GM15510 (cell line): ENCODE data around the gene PSAT1.

ENCODE experiments used
- POLR2A ChIP-seq: IDR thresholded peaks from 3 replicates; pipeline ENCODE4 v1.6.1; 2011; ENCODE audit warnings: borderline replicate concordance; ENCODE audit not compliant: insufficient read length; ENCODE audit errors: extremely low read depth

Gene PSAT1

DNA sequence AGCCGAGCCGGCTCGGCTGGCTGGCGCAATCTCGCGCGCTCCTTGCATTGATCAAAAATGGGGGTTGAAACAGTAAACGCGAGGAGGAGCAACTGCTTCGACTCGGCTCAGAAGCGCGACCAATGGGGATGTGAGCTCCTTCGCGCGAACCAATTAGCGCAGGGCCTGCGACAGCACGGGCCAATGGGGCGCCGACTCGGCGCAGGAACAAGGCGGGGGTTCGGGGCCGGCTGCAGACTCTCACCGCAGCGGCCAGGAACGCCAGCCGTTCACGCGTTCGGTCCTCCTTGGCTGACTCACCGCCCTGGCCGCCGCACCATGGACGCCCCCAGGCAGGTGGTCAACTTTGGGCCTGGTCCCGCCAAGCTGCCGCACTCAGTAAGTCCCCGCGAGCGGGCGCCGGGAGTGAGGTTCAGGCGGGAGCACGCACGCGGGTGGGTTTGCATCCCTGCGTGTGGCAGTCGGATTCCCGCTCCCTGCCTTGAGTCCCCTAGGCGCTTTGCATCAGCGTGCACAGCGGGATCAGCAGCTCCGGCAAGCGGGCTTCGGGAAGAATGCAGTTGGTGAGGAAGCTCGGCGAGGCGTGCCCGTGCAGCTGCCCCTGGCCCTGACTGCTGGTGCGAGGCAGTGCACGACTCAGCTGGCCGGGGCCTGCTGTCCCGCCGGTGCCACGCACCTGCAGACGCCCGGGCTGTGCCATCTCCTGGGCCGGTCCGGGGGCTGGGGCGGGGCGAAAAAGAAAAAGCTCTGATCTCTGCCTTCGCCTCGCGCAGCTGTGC lies at the start of gene PSAT1:
Gene PSAT1 (plus strand): TSS at position 233 of the 779 bp plus-strand sequence. CDS start 86 bp downstream, at position 319.
- peak; percentile 63 for TF ChIP-seq POLR2A

DNA sequence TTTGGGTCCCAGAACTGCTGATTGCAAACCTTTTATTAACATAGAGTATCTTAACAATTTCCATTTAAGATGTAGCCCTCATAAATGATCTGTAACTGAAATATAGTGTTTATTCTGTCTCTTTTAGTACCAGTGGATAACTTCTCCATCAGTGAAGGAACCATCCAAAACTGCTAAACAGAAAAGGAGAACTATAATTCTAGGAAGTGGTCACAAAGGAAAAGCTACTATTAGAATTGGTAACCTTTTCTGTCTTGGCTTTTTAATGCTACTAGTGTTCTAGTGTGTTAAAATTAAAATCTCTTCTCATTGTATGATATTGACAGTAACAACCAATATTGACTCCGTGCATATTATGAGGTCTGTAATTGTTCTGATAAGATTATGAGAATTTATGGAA lies 48.3 kb upstream of the PSAT1 start:
- no peak for TF ChIP-seq POLR2A

DNA sequence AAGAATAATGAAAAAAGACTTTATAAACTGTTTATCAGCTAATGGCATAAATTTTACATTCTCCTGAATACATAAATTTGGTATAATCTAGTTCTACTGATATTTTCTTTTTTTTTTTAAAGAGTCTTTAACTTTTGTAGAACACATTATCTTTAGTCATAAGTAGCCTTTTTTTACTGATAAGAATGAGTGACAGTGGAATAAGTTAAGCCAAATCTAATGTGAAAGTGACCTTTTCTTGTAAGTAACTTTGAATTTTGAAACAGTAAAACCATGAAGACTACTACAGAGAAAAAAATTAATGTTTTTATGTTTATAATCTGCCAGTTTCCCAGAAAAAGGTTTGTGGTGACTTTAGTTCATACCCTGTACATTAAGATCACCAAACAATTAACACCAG lies 47.4 kb upstream of the PSAT1 start:
- TF ChIP-seq POLR2A = no peak

DNA sequence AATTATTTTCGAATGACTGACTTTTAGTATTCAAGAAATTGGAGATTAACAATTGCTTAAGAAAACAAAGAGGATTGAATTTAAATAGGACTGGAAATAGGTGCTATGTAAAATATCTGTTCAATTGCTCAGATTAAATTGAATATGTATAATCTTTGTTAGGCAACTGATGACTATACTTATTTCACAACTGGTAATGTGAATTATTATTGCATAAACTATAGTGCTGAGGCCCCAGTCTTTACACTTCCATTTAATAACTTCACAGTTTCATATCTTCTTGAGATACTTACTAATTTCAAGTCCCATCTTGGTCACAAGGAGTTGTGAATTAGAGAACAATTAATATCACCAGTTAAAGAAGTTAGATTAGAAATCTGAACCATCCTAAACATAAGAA lies 44.3 kb upstream of the PSAT1 start:
- no peak for TF ChIP-seq POLR2A

DNA sequence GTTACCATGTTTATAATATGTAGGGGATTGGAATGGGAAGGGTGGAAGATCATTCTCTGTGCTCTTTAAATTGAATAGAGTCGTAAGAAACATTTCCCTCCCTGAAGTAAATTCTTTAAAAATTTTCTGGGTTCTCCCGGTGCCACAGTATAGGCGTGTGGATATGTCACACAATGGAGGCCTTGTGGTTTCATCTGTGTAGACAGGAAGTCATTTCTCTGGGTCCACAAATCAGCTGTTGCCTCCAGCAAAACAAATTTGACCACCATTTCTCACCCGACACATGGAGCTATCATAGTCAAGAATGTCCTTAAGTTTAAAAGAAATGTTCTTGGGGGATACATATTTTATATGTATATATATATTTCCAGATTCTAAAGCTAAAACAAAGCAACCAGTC lies 43.6 kb upstream of the PSAT1 start:
- TF ChIP-seq POLR2A = no peak

DNA sequence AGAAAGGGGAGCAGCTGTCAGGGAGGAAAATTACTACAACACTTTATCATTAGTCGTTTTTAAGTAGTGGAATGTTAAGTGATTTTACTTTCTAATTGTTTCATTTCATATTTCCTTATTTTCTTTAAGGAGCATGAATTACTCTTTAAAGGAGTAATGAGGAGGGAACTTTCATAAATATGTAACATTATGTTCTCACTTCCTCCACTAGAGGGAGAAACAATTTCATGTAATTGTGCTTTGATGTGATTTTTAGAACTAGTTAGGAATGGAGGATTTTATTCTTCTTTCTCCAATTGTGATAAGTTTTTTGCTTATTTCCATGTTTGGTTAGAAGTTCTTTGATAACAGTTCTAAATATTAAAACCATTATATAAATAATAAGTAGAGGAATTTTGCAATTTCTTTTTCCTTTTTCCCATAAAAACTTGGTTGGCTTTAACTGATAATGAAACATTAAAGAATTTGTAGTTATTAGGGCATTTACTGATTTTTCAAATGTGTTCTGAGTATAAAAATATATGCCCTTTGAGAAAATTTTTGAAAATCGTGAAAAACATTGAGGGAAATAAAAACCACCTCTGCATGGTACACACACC lies 35.4 kb upstream of the PSAT1 start:
- TF ChIP-seq POLR2A = no peak

DNA sequence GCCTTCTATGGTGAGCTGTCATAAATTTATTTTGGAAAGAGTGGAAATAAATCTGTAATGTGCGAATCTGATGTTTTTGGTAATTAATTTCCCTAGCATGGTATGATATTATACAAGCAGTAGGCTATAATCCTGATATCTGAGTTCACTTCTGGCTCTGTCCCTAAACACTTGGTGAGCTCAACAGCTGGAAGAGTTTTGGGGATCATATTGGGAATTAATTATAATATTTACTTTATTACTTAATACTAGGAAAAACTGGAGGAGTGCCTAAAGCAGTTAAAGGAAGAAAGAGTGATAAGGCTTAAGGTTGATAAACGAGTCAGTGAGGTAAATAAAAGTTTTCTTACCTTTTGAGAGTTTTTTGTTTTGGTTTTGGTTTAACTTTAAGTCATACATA lies 34.3 kb upstream of the PSAT1 start:
- no peak for TF ChIP-seq POLR2A

DNA sequence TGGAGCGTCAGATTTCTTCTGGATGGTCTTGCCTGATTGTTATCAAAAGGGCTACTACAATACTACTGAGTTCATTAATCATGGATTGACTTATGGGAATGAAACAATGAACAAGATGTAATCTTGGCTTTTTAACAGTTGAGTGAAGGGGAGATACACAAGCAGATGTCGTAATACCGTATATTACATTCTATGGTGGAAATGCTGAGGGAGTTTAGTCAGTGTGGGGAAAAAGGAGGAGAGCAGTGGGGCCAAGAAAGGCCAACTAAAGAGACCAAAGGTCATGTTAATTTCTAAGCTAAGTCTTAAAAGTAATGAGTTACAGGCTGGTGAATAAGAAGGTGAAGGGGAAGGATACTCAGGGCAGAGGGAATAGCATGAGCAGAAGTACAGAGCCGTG lies 29.0 kb upstream of the PSAT1 start:
- no peak for TF ChIP-seq POLR2A

DNA sequence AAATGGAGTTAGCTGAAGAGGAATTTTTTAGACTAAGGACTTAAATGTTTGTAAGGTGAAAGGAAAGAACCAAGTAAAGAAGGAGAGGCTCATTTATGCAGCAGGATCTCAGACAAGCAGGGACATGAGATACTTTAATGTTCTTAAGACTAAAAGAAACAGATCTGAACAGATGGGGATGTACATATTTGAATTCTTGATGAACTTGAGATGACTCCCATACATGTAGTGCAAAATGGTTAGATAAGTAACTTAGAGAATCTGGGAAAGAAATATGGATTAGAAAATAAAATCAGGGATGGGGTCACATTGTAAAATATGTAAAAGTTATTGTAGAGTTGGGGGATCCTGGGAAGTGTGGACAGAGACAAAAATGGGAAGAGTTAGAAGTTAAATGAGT lies 27.1 kb upstream of the PSAT1 start:
- no peak for TF ChIP-seq POLR2A

DNA sequence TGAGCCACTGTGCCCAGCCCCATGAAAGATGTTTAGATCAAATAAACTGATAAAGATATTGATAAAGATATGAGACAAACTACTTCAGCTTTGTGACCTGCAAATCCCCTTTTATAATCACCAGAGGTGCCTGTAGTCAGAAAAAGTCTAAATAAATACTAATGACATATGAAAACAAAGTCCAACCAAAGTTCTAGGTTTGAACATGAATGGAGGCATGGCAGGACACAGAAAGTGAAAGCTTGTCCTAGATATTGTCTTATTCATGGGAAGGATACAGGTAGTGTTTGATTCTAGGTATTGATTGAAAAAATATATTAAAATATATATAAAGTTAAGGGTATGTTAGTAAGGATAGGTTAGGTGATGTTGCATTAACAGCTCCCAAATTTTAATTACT lies 24.6 kb upstream of the PSAT1 start:
- TF ChIP-seq POLR2A = no peak

DNA sequence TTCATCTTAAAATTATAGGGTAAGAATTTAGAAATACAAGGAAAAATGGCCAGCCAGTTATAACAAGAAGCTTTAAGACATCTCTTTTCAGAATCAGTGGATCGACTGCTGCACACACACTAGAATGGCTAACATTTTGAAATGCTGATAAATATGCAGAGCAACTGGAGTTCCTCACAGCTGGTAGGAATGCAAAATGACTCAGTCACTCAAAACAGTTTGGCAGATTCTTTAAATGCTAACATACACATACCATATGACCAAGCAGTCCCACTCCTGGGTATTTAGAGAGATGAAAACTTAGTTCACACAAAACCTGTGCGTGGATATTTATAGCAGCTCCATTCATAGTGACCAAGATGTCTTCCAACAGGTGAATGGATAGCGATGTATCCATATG lies 23.2 kb upstream of the PSAT1 start:
- no peak for TF ChIP-seq POLR2A

DNA sequence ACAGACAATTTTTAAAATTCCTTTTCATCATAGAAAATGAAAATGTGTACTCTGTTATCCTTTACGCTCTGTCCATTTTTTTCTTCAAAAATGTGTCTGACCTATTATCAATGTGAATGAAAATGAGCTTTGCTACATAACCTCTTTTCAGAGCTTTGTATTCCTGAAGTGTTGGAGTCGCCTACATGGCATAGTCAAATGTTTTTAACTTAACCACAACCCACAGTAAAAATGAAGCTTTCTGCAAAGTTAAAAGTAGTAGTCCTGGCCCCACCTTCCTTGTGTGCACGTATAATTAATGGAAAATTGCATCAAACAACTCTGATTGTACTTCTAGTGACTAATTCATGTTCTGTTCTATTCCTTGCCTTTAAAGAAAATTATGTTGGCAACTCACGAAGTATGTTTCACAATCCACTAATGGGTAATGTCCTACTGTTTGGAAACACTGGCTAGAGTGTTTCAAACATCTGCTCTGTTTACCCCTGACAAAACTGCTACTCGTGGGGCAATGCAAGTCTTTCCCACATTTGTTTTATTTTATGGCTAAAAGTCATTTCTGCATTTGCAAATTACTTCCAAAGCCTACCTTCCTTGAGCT lies 18.6 kb upstream of the PSAT1 start:
- no peak for TF ChIP-seq POLR2A

DNA sequence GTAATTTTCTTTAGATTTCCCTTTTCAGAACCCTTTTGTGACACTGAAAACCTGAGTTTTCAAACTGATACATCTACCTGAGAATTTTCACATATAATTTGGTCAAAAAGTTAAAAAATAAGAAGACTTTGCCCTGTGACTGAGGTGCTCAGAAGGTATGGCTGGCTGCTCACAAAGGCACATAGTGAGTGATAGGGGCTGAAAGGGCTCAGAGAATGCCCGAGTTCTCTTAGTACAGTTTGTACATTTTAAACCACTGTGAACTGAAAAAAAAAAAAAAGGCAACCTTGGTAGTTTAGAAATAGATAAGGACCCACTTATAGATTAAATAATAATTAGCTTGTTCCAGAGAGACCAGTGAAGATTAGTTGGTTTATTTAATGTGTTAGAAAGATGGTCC lies 18.1 kb upstream of the PSAT1 start:
- TF ChIP-seq POLR2A = no peak

DNA sequence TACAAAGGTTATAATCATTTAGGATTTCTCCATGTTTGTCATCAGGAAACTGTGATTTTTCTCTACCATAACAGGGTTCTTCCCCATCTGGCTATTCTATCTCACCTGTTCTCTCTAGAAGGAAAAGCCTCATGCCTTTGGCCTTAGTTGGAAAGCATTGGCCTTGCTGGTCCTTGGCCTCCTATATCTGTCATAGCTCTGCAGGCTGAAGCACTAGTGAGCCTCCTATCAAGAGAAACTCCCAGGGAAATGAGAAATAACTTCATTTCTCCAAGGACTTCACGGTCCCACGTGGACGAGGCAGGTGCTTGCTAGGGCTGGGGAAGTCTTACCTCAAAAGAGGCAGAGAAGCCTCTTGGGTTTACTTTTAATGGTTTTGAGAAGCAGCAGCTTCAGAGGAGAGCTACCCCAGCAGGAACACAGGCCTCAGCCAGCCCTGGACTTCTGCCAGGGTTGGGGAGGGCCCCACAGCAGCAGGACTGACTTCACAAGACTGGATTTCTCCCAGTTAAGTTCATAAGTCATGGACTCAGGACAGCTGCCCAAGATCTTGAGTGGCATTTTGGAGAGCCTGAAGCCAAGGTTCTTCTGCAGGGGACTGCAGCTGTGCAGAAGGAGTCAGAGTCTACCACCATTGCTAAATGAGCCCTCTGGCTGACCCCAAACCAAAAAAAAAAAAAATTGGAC lies 15.8 kb upstream of the PSAT1 start:
- TF ChIP-seq POLR2A = no peak

DNA sequence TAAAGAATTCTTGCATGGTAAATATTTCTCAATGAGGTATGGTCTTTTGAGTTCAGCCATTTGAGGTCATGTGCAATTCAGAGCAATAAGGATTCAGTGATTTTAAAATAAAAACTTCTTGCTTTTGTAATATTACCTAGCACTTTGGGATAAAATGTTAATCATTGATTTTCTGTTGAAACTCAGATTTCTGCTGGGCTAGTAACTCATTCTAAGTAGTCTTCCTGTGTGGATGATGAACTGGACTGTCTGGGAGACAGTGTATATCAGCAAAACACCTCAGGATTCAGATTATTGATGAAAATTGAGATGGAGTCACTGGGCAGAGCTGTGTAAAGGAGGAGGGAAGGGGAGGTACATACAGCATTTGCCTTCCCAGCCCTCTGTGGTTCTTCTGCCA lies 10.8 kb upstream of the PSAT1 start:
- TF ChIP-seq POLR2A = no peak
